GM10248 (cell line): ENCODE measurements around the gene KSR2.

ENCODE experiments used
- CTCF ChIA-PET: fragments of 300-600 bp; sonication (Branson Sonifier 250); formaldehyde crosslinking; extraction: SDS; loops from one replicate; lab custom pipeline; 2021; ENCODE audit warnings: antibody characterized with exemption; lab: Yijun Ruan, JAX
- POLR2A ChIA-PET: fragments of 350-650 bp; sonication (Branson Sonifier 250); formaldehyde crosslinking; extraction: SDS; loops from one replicate; lab custom pipeline; 2020; ENCODE audit warnings: antibody characterized with exemption; lab: Yijun Ruan, JAX
- DNase-seq: peaks from one replicate; pipeline ENCODE4 v3.0.0; 2012; ENCODE audit errors: extremely low spot score
- TF ChIP-seq, protein P1 (sequence below): IDR thresholded peaks from 2 replicates; pipeline ENCODE4 v1.5.1; 2012; ENCODE audit warnings: mild to moderate bottlenecking, low read depth; ENCODE audit errors: extremely low read depth, missing control alignments, control extremely low read depth

The KSR2 gene

GRCh38 chr12:117502233-117502632 is 466.6 kb downstream of the KSR2 start:
- ChIA-PET POLR2A (no interaction called here), CTCF (no interaction called here)
- no peak for DNase-seq
- TF ChIP-seq, protein P1, sequence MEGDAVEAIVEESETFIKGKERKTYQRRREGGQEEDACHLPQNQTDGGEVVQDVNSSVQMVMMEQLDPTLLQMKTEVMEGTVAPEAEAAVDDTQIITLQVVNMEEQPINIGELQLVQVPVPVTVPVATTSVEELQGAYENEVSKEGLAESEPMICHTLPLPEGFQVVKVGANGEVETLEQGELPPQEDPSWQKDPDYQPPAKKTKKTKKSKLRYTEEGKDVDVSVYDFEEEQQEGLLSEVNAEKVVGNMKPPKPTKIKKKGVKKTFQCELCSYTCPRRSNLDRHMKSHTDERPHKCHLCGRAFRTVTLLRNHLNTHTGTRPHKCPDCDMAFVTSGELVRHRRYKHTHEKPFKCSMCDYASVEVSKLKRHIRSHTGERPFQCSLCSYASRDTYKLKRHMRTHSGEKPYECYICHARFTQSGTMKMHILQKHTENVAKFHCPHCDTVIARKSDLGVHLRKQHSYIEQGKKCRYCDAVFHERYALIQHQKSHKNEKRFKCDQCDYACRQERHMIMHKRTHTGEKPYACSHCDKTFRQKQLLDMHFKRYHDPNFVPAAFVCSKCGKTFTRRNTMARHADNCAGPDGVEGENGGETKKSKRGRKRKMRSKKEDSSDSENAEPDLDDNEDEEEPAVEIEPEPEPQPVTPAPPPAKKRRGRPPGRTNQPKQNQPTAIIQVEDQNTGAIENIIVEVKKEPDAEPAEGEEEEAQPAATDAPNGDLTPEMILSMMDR, result no peak

- TF ChIP-seq, protein P1, result no peak
- ChIA-PET CTCF (interaction anchor here (1.1 kb wide), 1 partner anchor 10 kb away, joined by 4 read pairs; no protein-coding TSS in a partner anchor), POLR2A (no interaction called here)
- no peak for DNase-seq
Measured at GRCh38 chr12:117501076-117501869, 467.5 kb downstream of the KSR2 start.

DNA sequence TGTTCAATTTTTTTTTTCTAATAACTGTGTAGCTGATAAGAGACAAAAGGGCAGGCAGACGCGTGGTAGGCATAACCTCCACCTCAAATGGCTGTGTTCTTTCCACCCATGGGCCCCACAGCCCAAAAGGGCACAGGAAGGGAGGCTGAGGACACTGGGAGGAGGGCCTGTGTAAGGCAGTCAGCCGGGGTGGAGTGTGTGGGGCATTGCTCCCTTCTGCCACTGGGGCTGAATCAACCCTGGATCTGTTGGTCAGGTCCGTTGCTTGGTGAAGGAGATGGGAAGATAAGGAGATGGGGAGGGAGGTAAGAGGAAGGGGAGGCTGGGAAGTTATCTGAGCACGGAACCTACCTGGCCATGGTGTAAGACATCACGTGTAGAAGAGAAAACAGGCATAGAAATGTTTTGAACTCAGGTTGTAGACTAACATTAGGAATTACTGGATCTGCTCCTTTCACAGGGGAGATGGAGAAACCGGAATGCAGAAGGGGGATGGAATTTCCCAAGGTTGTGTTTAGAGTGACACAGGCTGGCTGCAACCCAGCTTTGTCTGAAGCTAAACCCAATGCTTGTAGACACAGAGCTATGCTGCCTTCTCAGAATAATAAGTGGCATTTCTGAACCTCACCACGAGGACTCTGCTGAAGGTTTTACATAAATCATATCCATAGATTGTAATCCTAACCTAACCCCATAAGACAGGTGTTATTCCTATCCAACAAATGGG is 468.9 kb downstream of the KSR2 start:
- no peak for DNase-seq
- ChIA-PET CTCF (no interaction called here), POLR2A (no interaction called here)
- TF ChIP-seq, protein P1, result no peak

GRCh38 chr12:117498880-117499279 is 469.9 kb downstream of the KSR2 start:
- POLR2A ChIA-PET, result no interaction called here
- DNase-seq, result no peak
- TF ChIP-seq, protein P1, result no peak
- CTCF ChIA-PET, result no interaction called here

DNA sequence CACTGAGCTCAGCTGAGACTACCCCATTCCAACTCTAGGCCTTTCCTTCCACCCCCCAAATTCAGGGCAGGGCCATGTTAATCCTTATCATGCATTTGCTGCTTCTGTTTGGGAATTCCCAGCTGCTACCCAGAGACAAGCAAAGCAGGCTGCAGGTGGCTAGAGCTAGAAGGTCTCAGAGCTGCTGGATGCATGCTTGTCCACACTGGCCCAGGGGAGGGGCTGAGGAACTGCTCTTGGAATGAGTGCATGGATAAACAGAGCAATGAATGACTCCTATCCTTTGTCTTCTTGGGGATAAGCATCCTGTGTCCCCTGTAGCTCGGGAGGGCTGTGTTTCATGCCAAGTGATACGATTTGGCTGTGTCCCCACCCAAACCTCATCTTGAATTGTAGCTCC is 470.5 kb downstream of the KSR2 start:
- TF ChIP-seq, protein P1, result no peak
- CTCF ChIA-PET, result no interaction called here
- POLR2A ChIA-PET, result no interaction called here
- DNase-seq, result no peak

- TF ChIP-seq, protein P1, result no peak
- CTCF ChIA-PET, result no interaction called here
- DNase-seq, result no peak
- POLR2A ChIA-PET, result no interaction called here
Measured at GRCh38 chr12:117497407-117497806, 471.4 kb downstream of the KSR2 start.
